ENCODE results near the gene NUDT4. TPM values are rescaled to one million over a fixed set of nuclear protein-coding genes. Genes with fewer than 3 reads are reported as not detected.

Gene NUDT4
- total and polyA plus RNA-seq, 2 of the 8 experiments (the other 6 are each of a cell fraction or from before 2014, with no cell fraction given), result 17.3 to 71.7 TPM

DNA sequence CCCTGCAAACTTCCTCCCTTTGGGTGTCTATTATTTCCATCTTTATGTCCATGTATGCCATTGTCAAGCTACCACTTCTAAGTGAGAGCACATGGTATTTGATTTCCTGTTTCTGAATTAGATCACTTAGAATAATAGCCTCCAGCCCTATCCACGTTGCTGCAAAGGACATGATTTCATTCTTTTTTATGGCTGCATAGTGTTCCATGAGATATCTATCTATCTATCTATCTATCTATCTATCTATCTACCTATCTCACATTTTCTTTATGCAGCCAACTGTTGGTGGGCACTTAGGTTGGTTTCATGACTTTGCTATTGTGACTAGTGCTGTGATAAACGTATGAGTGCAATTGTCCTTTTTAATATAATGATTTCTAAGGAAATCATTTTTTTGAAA, 78.4 kb downstream of the NUDT4 start:
- FAIRE-seq, result no peak
- TF ChIP-seq RFX5 (IDR thresholded peaks at IDR 0.05; ENCODE audit: borderline replicate concordance, low read depth, low read length) (no peak), JUN (IDR thresholded peaks at IDR 0.05; ENCODE audit: low read depth, low read length) (no peak), BRCA1 (IDR thresholded peaks at IDR 0.05; ENCODE audit: low read depth, low read length) (no peak), SP4 (IDR thresholded peaks at IDR 0.05; ENCODE audit: low read length) (no peak), TAF7 (optimal IDR thresholded peaks at IDR 0.05; ENCODE audit: borderline replicate concordance, low read depth, low read length) (no peak), USF2 (IDR thresholded peaks at IDR 0.05; ENCODE audit: low read length) (no peak), CEBPB (IDR thresholded peaks at IDR 0.05; ENCODE audit: low read depth, low read length) (no peak), CBX8 (IDR thresholded peaks at IDR 0.05; ENCODE audit: borderline replicate concordance, low read depth, low read length) (no peak), KDM1A (IDR thresholded peaks at IDR 0.05; ENCODE audit: borderline replicate concordance, low read length) (no peak), CBX5 (IDR thresholded peaks at IDR 0.05; ENCODE audit: low read depth, low read length) (no peak), YY1 (IDR thresholded peaks at IDR 0.05; ENCODE audit: low read depth, low read length) (no peak), CTCF (IDR thresholded peaks at IDR 0.05; ENCODE audit: control extremely low read depth in 1 of 3, insufficient read depth in 1 of 3, low read depth in 1 of 3, low read length in 3 of 3) (no peak)

More for the DNA sequence above, 78.4 kb downstream of the NUDT4 start:
- Histone ChIP-seq H3K27me3 (replicated peaks in 1 of 4; ENCODE audit: control insufficient read depth in 3 of 4, extremely low read depth in 1 of 4, insufficient read depth in 3 of 4, low read length in 3 of 4) (no peaks in the 10 kb centered on the region), H3K4me3 (ENCODE audit: extremely low read depth in 1 of 4, insufficient read depth in 2 of 4, low read depth in 3 of 4, low read length in 4 of 4) (no peak overlapping the region), H3K79me2 (ENCODE audit: control insufficient read depth in 1 of 2, insufficient read depth in 2 of 2, low read length in 2 of 2) (no peaks in the 10 kb centered on the region), H3K79me1 (ENCODE audit: low read depth, low read length) (no peaks in the 10 kb centered on the region), H2AK5ac (ENCODE audit: low read depth, low read length) (no peak overlapping the region), H4K20me1 (replicated peaks in 1 of 2; ENCODE audit: control insufficient read depth in 1 of 2, insufficient read depth in 2 of 2, low read length in 2 of 2) (peaks cover 0 to 2% of the 10 kb centered on the region in 2 experiments), H2BK20ac (ENCODE audit: low read length) (no peak overlapping the region), H3K4me2 (ENCODE audit: insufficient read depth in 1 of 2, low read depth in 2 of 2, low read length in 2 of 2) (no peak overlapping the region), H3K18ac (ENCODE audit: extremely low read depth, low read length) (no peak overlapping the region), H2BK5ac (ENCODE audit: low read depth, low read length) (no peak overlapping the region), H3K23me2 (ENCODE audit: low read depth, low read length) (no peaks in the 10 kb centered on the region), H3K14ac (ENCODE audit: insufficient read length) (no peak overlapping the region), H2BK15ac (ENCODE audit: low read length) (no peak overlapping the region), H3K4me1 (replicated peaks in 1 of 4; ENCODE audit: control insufficient read depth in 3 of 4, insufficient read depth in 4 of 4, low read length in 3 of 4) (no peaks in the 10 kb centered on the region; a peak in 1 of 7 replicates), H4K8ac (ENCODE audit: extremely low read depth, insufficient read depth, low read length) (no peak overlapping the region), H2AFZ (ENCODE audit: low read length) (no peak overlapping the region), H3K23ac (ENCODE audit: insufficient read length) (no peak overlapping the region), H3K56ac (replicated peaks; ENCODE audit: insufficient read length, low read depth, low read length) (no peak overlapping the region), H3K36me3 (ENCODE audit: control insufficient read depth in 2 of 4, insufficient read depth in 4 of 4, low read length in 3 of 4) (no peaks in the 10 kb centered on the region), H3K27ac (ENCODE audit: low read depth, low read length) (no peak overlapping the region), H4K5ac (ENCODE audit: insufficient read length, low read depth, low read length) (no peak overlapping the region), H3K4ac (replicated peaks; ENCODE audit: insufficient read length, low read depth, low read length) (no peak overlapping the region), H4K91ac (replicated peaks; ENCODE audit: insufficient read length, low read length) (no peak overlapping the region), H2BK12ac (ENCODE audit: low read depth, low read length) (no peak overlapping the region), H2BK120ac (replicated peaks; ENCODE audit: low read depth, low read length) (no peak overlapping the region), H3K9ac (replicated peaks in 1 of 4; ENCODE audit: extremely low read depth in 1 of 4, low read depth in 3 of 4, low read length in 3 of 4) (no peak overlapping the region), H3K9me3 (ENCODE audit: insufficient read depth in 2 of 2, low read depth in 1 of 2, low read length in 1 of 2) (no peaks in the 10 kb centered on the region)
- 84% methylated on average over 2 of the region's 2 CpGs; no CpG with 5 or more reads in 1 of the 2 experiments for WGBS, 2 experiments (ENCODE audit: extremely low coverage in 1 of 2, insufficient coverage in 1 of 2, insufficient read length in 1 of 2, insufficient replicate concordance in 2 of 2, low coverage in 1 of 2, low lambda C conversion rate in 2 of 2, missing lambda C conversion rate in 1 of 2)
- DNase-seq (ENCODE audit: low read depth in 1 of 2, low spot score in 2 of 2), result no peak
- ChIA-PET CTCF (ENCODE audit: partially characterized antibody) (interaction anchor here (1.4 kb wide), 1 partner anchor 11 kb away, joined by 4 read pairs; the partner anchor contains the start of gene MRPL42), POLR2A (ENCODE audit: partially characterized antibody) (no interaction called here)

Measured in H1 (cell line).